HL-60/S4 (cell line): ENCODE measurements around the gene PNMA6F.
"Not testable (repeated sequence)": the region's sequence is repeated elsewhere in the genome, so short reads cannot be mapped to it uniquely, and the experiment has no call there.

Experiments used
- in situ Hi-C: fragments of 300-500 bp; cut with MboI; formaldehyde crosslinking; loops from 2 replicates; pipeline ENCODE4 v1.14.3; 2022; ENCODE audit warnings: low sequenced_read_pairs

PNMA6F gene

DNA sequence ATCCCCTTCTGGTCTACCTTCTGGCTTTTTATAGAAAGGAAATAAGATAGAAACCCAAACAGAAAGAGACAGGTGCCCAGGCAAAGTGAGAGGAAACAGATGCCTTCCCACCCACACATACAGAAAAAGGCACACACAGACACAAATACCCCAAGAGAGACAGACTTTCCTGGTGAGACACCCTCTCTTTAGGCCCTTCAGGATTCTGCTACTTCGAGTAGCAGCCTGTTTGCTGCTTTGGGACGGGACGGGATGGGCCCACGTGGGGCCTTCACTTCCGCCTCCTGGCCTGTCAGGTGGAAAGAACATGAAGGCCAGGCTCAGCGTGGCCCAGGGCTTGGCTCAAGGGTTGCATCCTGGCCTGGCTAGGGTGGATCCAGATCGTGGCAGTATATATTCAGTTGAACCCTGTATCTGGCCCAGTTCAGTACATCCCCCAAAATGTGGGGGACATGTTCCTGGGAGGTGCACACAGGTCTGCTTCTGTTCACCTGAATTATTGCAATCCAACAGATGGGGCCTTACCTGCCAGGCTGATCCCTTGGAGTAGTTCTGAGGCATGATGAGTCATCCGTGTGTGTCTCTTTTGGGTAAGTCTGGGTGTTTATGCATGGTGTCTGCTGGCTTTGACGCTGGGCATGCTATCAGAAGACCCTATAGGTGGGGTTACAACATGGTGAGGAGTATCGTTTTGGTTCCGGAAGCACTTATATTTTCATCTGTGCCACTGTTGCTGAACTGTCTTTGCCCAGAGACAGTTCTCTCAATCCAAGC is 14.7 kb upstream of the PNMA6F start:
- in situ Hi-C loops, result no loop called here

- in situ Hi-C loops, result no loop called here
Observed at GRCh38 chrX:153334654-153335295, 13.2 kb upstream of the PNMA6F start.

GRCh38 chrX:153333821-153334653 is 12.5 kb upstream of the PNMA6F start, which contains the start of gene ZNF275:
TSS of gene ZNF275 (plus strand) at chrX:153334153. CDS start at chrX:153336680, 2,527 bp downstream.
- in situ Hi-C loops, result no loop called here

GRCh38 chrX:153333266-153333665 is 11.7 kb upstream of the PNMA6F start:
- in situ Hi-C loops, result no loop called here

DNA sequence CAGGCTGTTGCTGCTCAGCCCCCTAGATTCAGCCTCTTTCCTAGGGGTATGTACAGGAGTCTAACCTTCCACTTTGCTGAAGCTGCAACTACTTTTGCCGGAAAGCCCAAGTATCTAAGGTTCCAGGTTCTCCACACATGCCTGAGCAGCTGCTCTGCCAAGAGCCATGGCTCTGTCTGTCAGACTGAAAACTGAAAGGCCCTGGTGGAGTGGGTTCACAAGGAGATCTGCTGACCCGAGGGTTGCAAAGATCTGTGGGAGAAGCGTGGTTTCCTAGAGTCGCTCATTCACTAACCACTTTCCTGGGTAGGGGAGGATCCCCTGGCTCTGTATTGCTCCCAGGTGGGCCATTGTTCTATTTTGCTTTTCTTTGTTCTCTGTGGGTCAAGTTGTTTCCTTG is 6.0 kb upstream of the PNMA6F start:
- in situ Hi-C loops, result no loop called here

DNA sequence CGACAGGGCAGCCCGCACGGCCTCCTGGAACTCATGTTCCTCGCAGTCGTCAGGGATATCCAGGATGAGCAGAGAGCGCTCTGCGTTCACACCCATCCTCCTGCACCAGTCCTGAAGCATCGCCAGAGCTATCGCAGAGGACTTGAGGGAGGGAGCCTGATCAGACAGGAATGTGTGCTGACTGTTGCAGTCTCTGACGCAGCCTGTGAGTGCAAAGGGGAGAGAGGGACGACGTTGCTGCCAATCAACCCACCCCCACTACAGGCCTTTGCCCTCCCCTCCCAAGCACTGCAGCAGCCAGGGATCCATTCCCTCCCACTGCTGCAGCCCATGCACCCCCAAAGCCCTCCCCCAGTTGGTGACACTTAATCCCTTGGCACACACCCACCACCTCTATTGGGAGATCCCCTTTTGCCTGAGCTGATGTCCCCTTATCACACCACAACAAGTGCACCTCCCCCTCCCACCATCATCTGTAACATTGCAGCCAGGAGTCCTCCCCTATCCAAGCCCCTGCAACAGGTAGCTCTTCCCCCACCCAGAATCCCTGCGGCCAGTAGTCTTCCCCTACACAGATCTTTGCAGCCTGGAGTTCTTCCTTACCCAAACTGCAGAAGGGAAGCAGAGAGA is 897 bp downstream of the PNMA6F start:
- in situ Hi-C loops, result no loop called here

- in situ Hi-C loops, result not testable (repeated sequence)
Observed at GRCh38 chrX:153320047-153320443, 1.5 kb downstream of the PNMA6F start.

DNA sequence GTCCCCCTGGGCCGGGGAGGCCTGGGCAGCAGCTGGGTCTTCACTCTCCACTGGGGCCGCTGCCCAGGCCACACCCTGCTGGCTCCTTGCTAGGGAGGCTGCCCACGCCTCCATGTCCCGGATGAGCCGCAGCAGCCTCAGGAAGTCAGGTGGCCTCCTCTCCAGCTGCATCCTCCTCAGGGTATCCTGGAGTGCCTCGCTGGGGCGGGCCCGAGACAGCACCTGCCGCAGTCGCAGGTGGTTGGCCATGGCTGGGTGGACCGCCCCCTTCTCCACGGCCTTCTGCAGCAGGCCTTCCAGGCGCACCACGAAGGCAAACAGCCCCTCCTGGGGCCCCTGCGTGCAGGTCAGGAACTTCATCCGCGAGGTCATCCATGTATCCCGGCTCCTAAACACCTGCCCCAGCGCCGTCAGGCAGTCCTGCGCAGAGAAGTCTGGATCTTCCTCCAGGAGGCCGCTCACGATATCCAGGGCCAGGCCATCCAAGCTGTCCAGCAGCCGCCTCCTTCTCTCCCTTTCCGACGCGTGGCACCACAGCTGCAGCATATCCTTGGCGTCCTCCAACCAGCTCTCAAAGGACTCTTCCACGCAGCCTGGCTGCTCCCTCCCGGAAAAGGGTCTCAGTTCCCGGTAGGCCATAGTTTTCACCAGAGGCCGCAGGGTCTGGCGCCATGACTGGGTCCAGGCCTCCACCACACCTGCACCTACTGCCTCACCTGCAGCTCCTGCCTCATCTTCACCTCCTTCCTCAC is 2.1 kb downstream of the PNMA6F start:
- in situ Hi-C loops, result no loop called here

DNA sequence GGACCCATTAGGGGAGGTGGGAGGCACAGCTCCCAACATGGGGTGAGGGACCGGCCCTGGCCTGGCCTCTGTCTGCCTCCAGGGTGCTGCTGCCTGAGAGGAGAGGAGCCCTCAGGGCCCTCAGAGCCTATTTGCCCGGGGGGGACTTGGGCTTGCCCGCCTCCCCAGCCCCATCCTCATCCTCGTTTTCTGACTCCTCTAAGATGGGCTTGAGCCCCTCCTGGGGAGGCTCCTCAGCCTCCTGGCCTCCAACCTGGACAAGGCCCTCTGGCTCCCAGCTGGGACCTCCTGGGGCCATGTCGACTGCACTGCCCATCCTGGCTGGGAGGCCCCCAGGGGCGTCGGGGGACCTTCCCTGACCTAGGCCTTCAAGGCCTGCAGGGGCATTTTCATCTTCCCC is 2.8 kb downstream of the PNMA6F start:
- in situ Hi-C loops, result no loop called here

GRCh38 chrX:153317996-153318722 is 3.4 kb downstream of the PNMA6F start:
- in situ Hi-C loops, result no loop called here

DNA sequence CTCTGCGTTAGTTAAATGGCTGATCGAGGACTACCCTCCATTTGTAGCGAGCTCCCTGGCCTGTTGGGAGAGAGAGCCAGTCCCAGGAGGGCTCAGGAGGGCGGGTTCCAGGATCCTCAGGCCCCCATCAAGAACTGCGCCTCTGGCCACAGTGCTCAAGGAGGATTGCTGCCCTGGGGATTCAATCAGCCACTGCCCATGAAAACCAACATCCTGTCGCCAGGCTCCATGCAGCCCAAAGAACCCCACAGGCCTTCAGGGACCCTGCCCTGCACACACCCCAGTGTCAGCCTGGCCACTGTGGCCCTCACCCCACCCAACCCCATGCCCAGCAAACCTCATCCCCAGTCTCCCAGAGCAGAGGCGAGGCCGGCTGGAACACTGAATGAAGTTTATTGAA is 4.3 kb downstream of the PNMA6F start:
- in situ Hi-C loops, result no loop called here

- in situ Hi-C loops, result no loop called here
Observed at GRCh38 chrX:153312842-153313241, 8.7 kb downstream of the PNMA6F start.

DNA sequence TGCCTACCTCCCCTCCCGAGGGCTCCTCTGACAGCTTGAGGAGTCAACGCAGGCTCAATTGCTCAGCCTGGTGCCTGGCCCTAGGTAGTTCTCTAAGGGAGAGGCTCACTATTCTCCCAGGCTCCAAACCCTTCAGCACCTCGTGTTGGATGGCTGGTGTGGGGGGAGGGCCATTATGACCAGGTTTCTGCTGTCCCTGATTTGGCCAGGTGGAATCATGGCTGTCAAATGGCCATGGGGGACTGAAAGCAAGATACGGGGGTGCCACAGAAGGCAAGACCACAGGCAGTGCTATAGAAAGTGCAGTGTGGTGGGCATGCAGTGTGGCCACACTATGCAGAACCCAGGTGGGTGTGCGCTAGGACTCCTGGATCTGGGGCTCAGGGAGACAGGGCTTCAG is 9.5 kb downstream of the PNMA6F start:
- in situ Hi-C loops, result no loop called here

- in situ Hi-C loops, result no loop called here
Observed at GRCh38 chrX:153310901-153311300, 10.7 kb downstream of the PNMA6F start.

GRCh38 chrX:153307276-153308178 is 14.0 kb downstream of the PNMA6F start:
- in situ Hi-C loops, result no loop called here

GRCh38 chrX:153306527-153307115 is 14.9 kb downstream of the PNMA6F start:
- in situ Hi-C loops, result no loop called here

GRCh38 chrX:153305972-153306371 is 15.6 kb downstream of the PNMA6F start:
- in situ Hi-C loops, result no loop called here

- in situ Hi-C loops, result no loop called here
Observed at GRCh38 chrX:153304988-153305736, 16.4 kb downstream of the PNMA6F start.
